GM19467 (cell line): ENCODE results near the gene RPP30.
A peak's percentile ranks its signal among the peaks of the same experiment; 100 is the strongest.
"Not testable (repeated sequence)": the region's sequence is repeated elsewhere in the genome, so short reads cannot be mapped to it uniquely, and the experiment has no call there.

Experiments used
- ATAC-seq: cut with Tn5 transposase; IDR thresholded peaks from one replicate; pipeline ENCODE4 v1.9.1; 2021; ENCODE audit warnings: mild to moderate bottlenecking, moderate library complexity; ENCODE audit not compliant: unreplicated experiment

RPP30 gene

GRCh38 chr10:90866050-90866598 is 5.7 kb upstream of the RPP30 start:
- ATAC-seq: no peak

- ATAC-seq: peak; percentile 51
These were observed 452 bp upstream of the RPP30 start for GRCh38 chr10:90871279-90871765.

DNA sequence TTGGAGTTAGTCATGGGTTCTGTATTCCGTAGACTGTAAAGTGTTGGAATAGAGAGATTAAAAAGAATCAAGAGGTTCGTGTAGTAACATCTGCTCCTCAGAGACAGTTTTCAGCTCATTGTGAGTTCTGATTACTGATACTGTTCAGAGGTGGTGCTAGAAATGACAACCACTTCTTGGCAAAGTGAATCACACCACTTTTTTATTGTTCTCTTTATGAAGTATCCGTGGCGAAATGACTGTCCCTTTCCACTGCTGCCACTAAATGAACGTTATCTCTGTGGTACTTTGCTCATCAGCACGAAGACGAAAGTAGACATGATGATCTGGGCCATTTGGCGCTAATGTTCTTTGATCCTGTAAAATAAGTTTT is 860 bp downstream of the RPP30 start:
- ATAC-seq: no peak

- ATAC-seq: no peak
These were observed 7.3 kb downstream of the RPP30 start for GRCh38 chr10:90879062-90879461.

GRCh38 chr10:90880059-90880719 is 8.4 kb downstream of the RPP30 start:
- not testable (repeated sequence) for ATAC-seq

- no peak for ATAC-seq
These were observed 12.7 kb downstream of the RPP30 start for GRCh38 chr10:90884431-90884830.

GRCh38 chr10:90885176-90885575 is 13.4 kb downstream of the RPP30 start:
- ATAC-seq: no peak

DNA sequence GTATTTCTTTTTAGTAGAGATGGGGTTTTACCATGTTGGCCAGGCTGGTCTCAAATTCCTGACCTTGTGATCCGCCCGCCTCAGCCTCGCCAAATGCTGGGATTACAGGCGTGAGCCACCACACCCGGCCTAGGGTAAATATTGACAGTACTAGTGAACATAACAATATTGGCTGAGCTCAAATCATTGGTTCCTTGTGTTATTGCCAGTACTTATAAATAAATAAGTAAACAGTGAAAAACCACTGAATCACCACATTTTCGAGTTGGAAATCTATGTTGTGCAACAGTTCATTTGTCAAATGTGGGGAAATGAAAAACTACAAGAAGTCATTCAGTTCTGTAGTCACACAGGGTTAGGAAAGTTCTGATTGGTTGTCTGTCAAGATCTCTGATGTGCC is 15.8 kb downstream of the RPP30 start:
- no peak for ATAC-seq

GRCh38 chr10:90888387-90888786 is 16.6 kb downstream of the RPP30 start:
- ATAC-seq: no peak

- ATAC-seq: no peak
These were observed 17.9 kb downstream of the RPP30 start for GRCh38 chr10:90889636-90890035.

DNA sequence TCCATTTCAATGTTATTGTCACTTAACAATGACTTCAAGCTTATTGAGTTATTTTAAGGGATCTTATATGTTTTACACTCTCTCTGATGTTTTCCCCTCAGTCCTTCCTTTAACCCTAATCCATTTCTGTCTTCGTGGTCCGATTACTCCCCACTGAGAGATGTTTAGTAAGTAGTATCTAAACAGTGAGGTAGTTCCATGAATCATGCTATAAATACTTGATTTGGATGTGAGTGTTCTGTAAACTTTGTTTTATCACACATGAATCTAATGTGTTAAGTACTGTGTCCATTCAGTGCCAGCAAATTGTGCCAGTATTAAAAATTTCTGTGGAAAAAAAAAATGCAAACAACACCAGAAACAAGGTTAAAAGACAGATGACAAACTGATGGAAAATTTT is 18.6 kb downstream of the RPP30 start:
- no peak for ATAC-seq

DNA sequence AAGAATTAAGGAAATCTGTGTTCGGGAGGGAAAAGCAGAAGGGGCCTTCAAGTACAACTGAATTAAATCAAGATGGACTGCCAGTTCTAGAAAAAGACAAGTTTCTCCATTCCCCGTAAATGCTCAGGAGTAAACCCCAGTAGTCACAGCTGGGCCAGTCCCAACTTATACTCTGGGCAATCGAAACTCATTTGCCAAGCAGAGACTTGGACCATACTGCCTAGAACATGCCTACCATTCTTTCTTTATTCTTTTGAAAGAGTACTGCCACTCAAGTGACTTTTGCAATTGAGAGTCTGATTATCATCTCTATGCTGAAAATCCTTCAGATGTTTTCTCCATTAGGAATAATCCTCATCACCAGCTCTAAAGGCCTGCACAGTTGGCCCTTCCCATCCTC is 21.4 kb downstream of the RPP30 start:
- ATAC-seq: no peak

DNA sequence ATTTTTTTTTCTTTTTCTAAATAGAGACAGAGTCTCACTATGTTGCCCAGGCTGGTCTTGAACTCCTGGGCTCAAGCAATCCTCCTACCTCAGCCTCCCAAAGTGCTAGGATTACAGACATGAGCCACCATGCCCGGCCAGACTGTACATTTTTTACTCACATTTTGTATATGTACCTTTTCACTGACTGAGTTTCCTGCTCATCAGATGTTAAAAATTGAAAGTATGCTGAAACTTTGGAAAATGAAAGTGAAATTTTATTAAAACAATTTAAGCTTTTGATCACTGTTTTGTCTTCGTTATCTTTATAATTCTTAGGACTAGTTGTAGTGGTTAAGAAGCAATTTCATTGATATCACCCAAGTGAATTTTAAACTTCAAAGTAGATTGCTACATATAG is 25.1 kb downstream of the RPP30 start:
- ATAC-seq: not testable (repeated sequence)

DNA sequence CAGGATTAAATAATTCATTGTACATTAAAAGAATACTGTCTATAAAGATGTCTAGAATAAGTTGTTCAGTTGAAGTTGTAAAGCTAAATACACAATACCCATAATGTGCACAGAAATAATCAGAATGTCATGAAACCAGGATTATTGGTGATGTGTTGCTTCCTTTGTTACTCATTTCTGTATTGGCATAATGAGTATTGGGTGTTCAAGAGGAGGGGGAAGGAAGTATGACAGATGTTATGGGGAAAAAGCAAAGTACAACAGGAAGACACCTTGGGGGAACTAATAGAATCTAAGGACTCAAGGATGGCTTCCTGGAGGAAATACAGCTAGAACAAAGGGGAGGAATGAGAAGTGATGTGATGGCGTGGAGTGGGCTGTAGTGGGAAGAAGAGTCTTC is 34.2 kb downstream of the RPP30 start:
- ATAC-seq: no peak

DNA sequence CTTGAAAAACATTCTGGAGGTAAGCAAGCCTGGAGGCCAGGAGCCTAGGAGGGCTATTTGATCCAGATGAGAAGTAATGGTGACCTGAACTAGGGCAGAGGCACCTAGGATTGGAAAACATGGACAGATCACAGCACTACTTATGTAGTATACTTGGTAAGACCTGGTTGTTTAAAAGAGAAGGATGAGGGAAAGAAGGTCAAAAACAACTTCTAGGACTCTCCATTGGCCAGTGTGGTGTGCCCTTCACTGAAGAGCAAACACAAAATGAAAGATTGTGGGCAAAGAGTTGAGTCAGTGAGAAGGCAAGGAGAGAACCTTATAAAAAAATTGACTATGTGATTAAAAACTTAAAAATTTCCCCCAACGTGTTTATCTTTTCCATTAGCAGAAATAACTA is 34.8 kb downstream of the RPP30 start:
- ATAC-seq: no peak

DNA sequence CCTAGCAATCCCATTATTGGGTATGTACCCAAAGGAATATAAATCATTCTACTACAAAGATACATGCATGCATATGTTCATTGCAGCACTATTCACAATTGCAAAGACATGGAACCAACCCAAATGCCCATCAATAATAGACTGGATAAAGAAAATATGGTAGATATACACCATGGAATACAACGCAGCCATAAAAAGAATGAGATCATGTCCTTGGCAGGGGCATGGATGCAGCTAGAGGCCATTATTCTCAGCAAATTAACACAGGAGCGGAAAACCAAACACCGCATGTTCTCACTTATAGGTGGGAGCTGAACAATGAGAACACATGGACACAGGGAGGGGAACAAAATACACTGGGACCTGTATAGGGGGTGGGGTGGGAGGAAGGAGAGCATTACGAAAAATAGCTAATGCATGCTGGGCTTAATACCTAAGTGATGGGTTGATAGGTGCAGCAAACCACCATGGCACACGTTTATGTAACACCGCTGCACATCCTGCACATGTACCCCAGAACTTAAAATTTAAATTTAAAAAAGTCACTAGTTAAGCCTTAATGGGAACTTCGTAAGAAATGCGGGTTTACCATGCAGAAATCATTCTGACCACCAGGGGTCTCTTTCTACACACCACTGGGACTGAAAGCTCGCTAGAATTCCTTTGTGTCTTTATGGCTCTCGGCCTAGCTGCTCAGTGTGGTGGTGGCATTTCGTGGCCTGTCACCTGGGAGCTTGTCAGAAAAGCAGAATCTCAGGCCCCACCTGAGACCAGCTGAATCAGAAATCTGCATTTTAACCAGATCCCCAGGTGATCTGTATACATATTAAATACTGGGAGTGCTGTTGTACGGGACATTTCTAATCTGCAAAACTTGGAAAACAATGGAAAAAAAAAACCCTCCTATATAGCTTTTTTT is 39.6 kb downstream of the RPP30 start:
- ATAC-seq: peak; percentile 73

DNA sequence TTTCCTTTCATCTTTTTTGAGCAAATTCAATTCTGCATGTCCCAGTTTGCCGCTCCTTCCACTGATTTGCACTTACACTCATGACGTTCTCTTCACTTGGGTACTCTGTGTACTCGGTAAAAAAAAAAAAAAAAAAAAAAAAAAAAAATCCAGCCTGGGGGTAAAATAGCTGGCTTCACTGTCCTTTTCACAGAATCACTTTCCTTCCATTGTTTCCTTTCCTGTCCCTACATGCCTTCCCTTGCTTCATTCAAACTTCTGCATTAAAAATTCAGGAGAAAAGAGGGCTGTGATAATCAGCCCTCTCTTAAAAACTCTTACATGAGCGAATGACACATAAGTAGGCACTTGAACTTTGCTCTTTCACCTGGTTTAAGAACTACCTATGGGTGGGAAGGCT is 40.4 kb downstream of the RPP30 start:
- ATAC-seq: no peak

GRCh38 chr10:90912854-90913479 is 41.2 kb downstream of the RPP30 start:
- no peak for ATAC-seq

- ATAC-seq: no peak
These were observed 42.1 kb downstream of the RPP30 start for GRCh38 chr10:90913774-90914420.

GRCh38 chr10:90914992-90915765 is 43.4 kb downstream of the RPP30 start:
- ATAC-seq: no peak
